Left ventricle myocardium inferior (tissue), 1 donor: ENCODE measurements around the gene GABRA4. TPM values are rescaled to one million over a fixed set of nuclear protein-coding genes. Genes with fewer than 3 reads are reported as not detected.
A peak's percentile ranks its signal among the peaks of the same experiment; 100 is the strongest.

Experiments used
- DNase-seq: peaks from one replicate; pipeline ENCODE4 v3.0.0-alpha.2; 2020
- H3K27ac ChIP-seq: fragments of 200-600 bp; replicated peaks from 2 replicates; pipeline ENCODE4 v1.8.0; 2021
- H3K27me3 ChIP-seq: fragments of 200-600 bp; 2 replicates; pipeline ENCODE4 v1.8.0; 2021; ENCODE audit warnings: low read depth
- H3K36me3 ChIP-seq: fragments of 200-600 bp; 2 replicates; pipeline ENCODE4 v1.8.0; 2021
- H3K4me1 ChIP-seq: fragments of 200-600 bp; 2 replicates; pipeline ENCODE4 v1.8.0; 2021
- H3K4me3 ChIP-seq: fragments of 200-600 bp; 2 replicates; pipeline ENCODE4 v1.8.0; 2021; ENCODE audit warnings: mild to moderate bottlenecking, moderate library complexity
- H3K9me3 ChIP-seq: fragments of 200-600 bp; replicated peaks from 2 replicates; pipeline ENCODE4 v1.8.0; 2021
- CTCF ChIP-seq: fragments of 200-600 bp; IDR thresholded peaks from 2 replicates; pipeline ENCODE4 v1.8.0; 2021; ENCODE audit warnings: antibody characterized with exemption, mild to moderate bottlenecking, borderline replicate concordance
- intact Hi-C: fragments of 100-400 bp; cut with micrococcal nuclease; formaldehyde crosslinking; loops from one replicate; pipeline ENCODE4 v1.11.0; 2022
- total RNA-seq: library from RNA; stranded (reverse); fragmentation: NEBNext Ultra II Directional; extraction: Animal tissue kit (Norgen Biotek cat#: 25700); gene quantifications from one replicate; pipeline ENCODE4 v1.2.1, GENCODE V29; 2021
- donor health status: DM: no; HTN: yes; CAD: no; lungs with severe emphysema.

The GABRA4 gene
- total RNA-seq, 1 donor from 2014 or later = 33.7 TPM

- Histone ChIP-seq H3K4me3 (no peak overlapping the region), H3K9me3 (no peaks in the 10 kb centered on the region), H3K27ac (no peak overlapping the region), H3K27me3 (no peaks in the 10 kb centered on the region), H3K36me3 (no peaks in the 10 kb centered on the region), H3K4me1 (no peaks in the 10 kb centered on the region)
- TF ChIP-seq CTCF = no peak
- DNase-seq = no peak
- intact Hi-C loops = no loop called here
These were observed 59.7 kb downstream of the GABRA4 start for GRCh38 chr4:46933686-46934085.

- DNase-seq = no peak
- no peaks in the 10 kb centered on the region for H3K36me3 ChIP-seq
- intact Hi-C loops = no loop called here
These were observed 61.4 kb downstream of the GABRA4 start for GRCh38 chr4:46931981-46932380.

GRCh38 chr4:46930891-46931290 is 62.5 kb downstream of the GABRA4 start:
- H3K4me3 ChIP-seq = no peak overlapping the region
- no peak for TF ChIP-seq CTCF
- no peak overlapping the region for H3K27ac ChIP-seq
- H3K27me3 ChIP-seq = no peaks in the 10 kb centered on the region
- no peaks in the 10 kb centered on the region for H3K9me3 ChIP-seq
- H3K4me1 ChIP-seq = peaks cover 11% of the 10 kb centered on the region
- intact Hi-C loops = no loop called here
- H3K36me3 ChIP-seq = no peaks in the 10 kb centered on the region
- no peak for DNase-seq

More at GRCh38 chr4:46931981-46932380, 61.4 kb downstream of the GABRA4 start:
- Histone ChIP-seq H3K9me3 (no peaks in the 10 kb centered on the region), H3K27me3 (no peaks in the 10 kb centered on the region), H3K27ac (no peak overlapping the region), H3K4me1 (peaks cover 8% of the 10 kb centered on the region), H3K4me3 (no peak overlapping the region)
- peak; percentile 63 for TF ChIP-seq CTCF

GRCh38 chr4:46927201-46927600 is 66.2 kb downstream of the GABRA4 start:
- intact Hi-C loops = no loop called here
- no peaks in the 10 kb centered on the region for H3K27me3 ChIP-seq
- H3K4me3 ChIP-seq = no peak overlapping the region
- H3K4me1 ChIP-seq = peaks cover 11% of the 10 kb centered on the region
- no peak overlapping the region for H3K27ac ChIP-seq
- no peak for TF ChIP-seq CTCF
- H3K36me3 ChIP-seq = no peaks in the 10 kb centered on the region
- DNase-seq = no peak
- no peaks in the 10 kb centered on the region for H3K9me3 ChIP-seq

- H3K4me1 ChIP-seq = peaks cover 11% of the 10 kb centered on the region
- no peak for TF ChIP-seq CTCF
- intact Hi-C loops = no loop called here
These were observed 68.4 kb downstream of the GABRA4 start for GRCh38 chr4:46924789-46925529.

More at GRCh38 chr4:46924789-46925529, 68.4 kb downstream of the GABRA4 start:
- no peaks in the 10 kb centered on the region for H3K27me3 ChIP-seq
- no peak overlapping the region for H3K4me3 ChIP-seq
- H3K9me3 ChIP-seq = no peaks in the 10 kb centered on the region
- no peak overlapping the region for H3K27ac ChIP-seq
- DNase-seq = no peak
- H3K36me3 ChIP-seq = no peaks in the 10 kb centered on the region
